Neuronal stem cell (in vitro differentiated cells): ENCODE data around the gene TIMP3.

ENCODE experiments used
- DNase-seq: peaks from one replicate; pipeline ENCODE4 v3.0.0-alpha.2; 2013; ENCODE audit warnings: low spot score
- H2AFZ ChIP-seq: one replicate; pipeline ENCODE4 v1.6.1; 2013; ENCODE audit warnings: mild to moderate bottlenecking, low read length, inconsistent platforms
- H2AK5ac ChIP-seq: 2 replicates; pipeline ENCODE4 v1.6.1; 2013; ENCODE audit warnings: low read depth, mild to moderate bottlenecking, inconsistent platforms, low read length, moderate library complexity, mixed read lengths
- H2BK120ac ChIP-seq: 2 replicates; pipeline ENCODE4 v1.6.1; 2013; ENCODE audit warnings: low read depth, mild to moderate bottlenecking, inconsistent platforms, low read length, moderate library complexity, mixed read lengths
- H2BK12ac ChIP-seq: one replicate; pipeline ENCODE4 v1.6.1; 2013; ENCODE audit warnings: low read length, inconsistent platforms
- H2BK15ac ChIP-seq: 2 replicates; pipeline ENCODE4 v1.6.1; 2013; ENCODE audit warnings: mild to moderate bottlenecking, low read length, inconsistent platforms, mixed read lengths
- H2BK5ac ChIP-seq: one replicate; pipeline ENCODE4 v1.6.1; 2013; ENCODE audit warnings: inconsistent platforms, mild to moderate bottlenecking, low read length, moderate library complexity
- H3K14ac ChIP-seq: one replicate; pipeline ENCODE4 v1.6.1; 2013; ENCODE audit warnings: low read length, inconsistent platforms
- H3K18ac ChIP-seq: 2 replicates; pipeline ENCODE4 v1.6.1; 2013; ENCODE audit warnings: low read length, inconsistent platforms
- H3K23ac ChIP-seq: 2 replicates; pipeline ENCODE4 v1.6.1; 2013; ENCODE audit warnings: low read depth, mild to moderate bottlenecking, mixed read lengths, low read length, inconsistent platforms; ENCODE audit not compliant: poor library complexity
- H3K27ac ChIP-seq: replicated peaks from 3 replicates; pipeline ENCODE4 v1.5.1; 2013; ENCODE audit warnings: low read length, inconsistent platforms
- H3K27me3 ChIP-seq, 3 experiments: 2 replicates each; pipeline ENCODE4 v1.6.1; 2013; ENCODE audit warnings: low read length in 3 of 3, mild to moderate bottlenecking in 2 of 3, inconsistent platforms in 1 of 3, low read depth in 1 of 3, mixed read lengths in 1 of 3, moderate library complexity in 1 of 3; ENCODE audit not compliant: control insufficient read depth in 3 of 3, insufficient read depth in 3 of 3
- H3K36me3 ChIP-seq, 2 donors: replicated peaks in 1 of 2; 2 replicates each; pipeline ENCODE4 v1.6.1; 2013; ENCODE audit warnings: low read length in 2 of 2; ENCODE audit not compliant: control insufficient read depth in 2 of 2, insufficient read depth in 2 of 2
- H3K4ac ChIP-seq: 2 replicates; pipeline ENCODE4 v1.6.1; 2013; ENCODE audit warnings: inconsistent platforms, mild to moderate bottlenecking, low read length, moderate library complexity
- H3K4me1 ChIP-seq, 2 donors: 1 replicate in 1 of 2; 2 replicates in 1 of 2; pipeline ENCODE4 v1.6.1; 2013; ENCODE audit warnings: low read length in 2 of 2, low read depth in 1 of 2; ENCODE audit not compliant: control insufficient read depth in 2 of 2, insufficient read depth in 1 of 2
- H3K4me2 ChIP-seq: one replicate; pipeline ENCODE4 v1.6.1; 2013; ENCODE audit warnings: mild to moderate bottlenecking, low read length, inconsistent platforms; ENCODE audit not compliant: insufficient read depth, poor library complexity, severe bottlenecking
- H3K4me3 ChIP-seq, 2 donors: 2 replicates each; pipeline ENCODE4 v1.5.1; 2013; ENCODE audit warnings: low read length in 2 of 2, mild to moderate bottlenecking in 2 of 2, inconsistent platforms in 1 of 2, moderate library complexity in 1 of 2
- H3K79me1 ChIP-seq: one replicate; pipeline ENCODE4 v1.6.1; 2013; ENCODE audit warnings: low read depth, mild to moderate bottlenecking, inconsistent platforms, low read length, moderate library complexity
- H3K9ac ChIP-seq: one replicate; pipeline ENCODE4 v1.6.1; 2013; ENCODE audit warnings: mild to moderate bottlenecking, low read depth, low read length, inconsistent platforms; ENCODE audit not compliant: poor library complexity
- H3K9me3 ChIP-seq, 2 donors: replicated peaks in 1 of 2; 2 replicates each; pipeline versions ENCODE3 to v1.6.1; 2013; ENCODE audit warnings: low read length in 2 of 2, mild to moderate bottlenecking in 2 of 2, inconsistent platforms in 1 of 2, low read depth in 1 of 2, mixed read lengths in 1 of 2, moderate library complexity in 1 of 2; ENCODE audit not compliant: control insufficient read depth in 2 of 2, insufficient read depth in 1 of 2
- H4K8ac ChIP-seq: one replicate; pipeline ENCODE4 v1.6.1; 2013; ENCODE audit warnings: low read depth, mild to moderate bottlenecking, inconsistent platforms, low read length, moderate library complexity
- H4K91ac ChIP-seq: one replicate; pipeline ENCODE4 v1.6.1; 2013; ENCODE audit warnings: low read length, low read depth, mild to moderate bottlenecking, inconsistent platforms; ENCODE audit not compliant: poor library complexity
- WGBS, 2 donors: extraction: QIAGEN DNeasy Blood & Tissue Kit; methylation state at CpG; one replicate each; pipeline ENCODE4 v1.1.7; 2013; ENCODE audit warnings: missing lambda C conversion rate in 2 of 2, mixed read lengths in 1 of 2; ENCODE audit not compliant: insufficient read length in 2 of 2, insufficient replicate concordance in 1 of 2; ENCODE audit errors: extremely low coverage in 2 of 2; 5-methylcytosine and 5-hydroxymethylcytosine counted together

Gene TIMP3

GRCh38 chr22:32802237-32802765 lies 796 bp downstream of the TIMP3 start:
- H3K4me1 ChIP-seq: peaks cover 0 to 31% of the 10 kb centered on the region in 2 donors
- H3K36me3 ChIP-seq: no peaks in the 10 kb centered on the region
- H3K79me1 ChIP-seq: no peaks in the 10 kb centered on the region
- peak overlapping the region; percentile 97 for H3K4me2 ChIP-seq
- H3K9ac ChIP-seq: peak overlapping the region; percentile 92
- peak overlapping the region; percentile 83 for H3K14ac ChIP-seq
- H3K4ac ChIP-seq: no peak overlapping the region
- no peaks in the 10 kb centered on the region for H3K9me3 ChIP-seq
- H3K27me3 ChIP-seq: peaks cover 0 to 62% (median 7%) of the 10 kb centered on the region in 3 experiments
- H3K18ac ChIP-seq: peak overlapping the region; percentile 86
- peak overlapping the region; percentile 31 to 92 for H3K4me3 ChIP-seq
- no peak overlapping the region for H2BK15ac ChIP-seq
- no peak overlapping the region for H2BK120ac ChIP-seq
- no peak overlapping the region for H4K8ac ChIP-seq
- H2AK5ac ChIP-seq: no peak overlapping the region
- DNase-seq: no peak
- H2AFZ ChIP-seq: peak overlapping the region; percentile 81
- no CpG with 5 or more reads among the region's 15 CpGs for WGBS, 2 donors
- peak overlapping the region; percentile 97 for H3K23ac ChIP-seq
- H4K91ac ChIP-seq: no peak overlapping the region
- no peak overlapping the region for H2BK5ac ChIP-seq
- H2BK12ac ChIP-seq: no peak overlapping the region
- no peak overlapping the region for H3K27ac ChIP-seq

- H2BK120ac ChIP-seq: no peak overlapping the region
- H2AK5ac ChIP-seq: peak overlapping the region; percentile 27
- H3K14ac ChIP-seq: peak overlapping the region; percentile 5
- no peak overlapping the region for H2BK15ac ChIP-seq
- H3K27ac ChIP-seq: no peak overlapping the region
- H3K9ac ChIP-seq: peak overlapping the region; percentile 73
- peak overlapping the region; percentile 84 for H3K18ac ChIP-seq
- no peak overlapping the region for H3K4ac ChIP-seq
- H3K4me1 ChIP-seq: peaks cover 0 to 31% of the 10 kb centered on the region in 2 donors
- DNase-seq: no peak
- H3K23ac ChIP-seq: no peak overlapping the region
- H4K91ac ChIP-seq: no peak overlapping the region
- H4K8ac ChIP-seq: no peak overlapping the region
- H2BK5ac ChIP-seq: peak overlapping the region; percentile 26
- no peaks in the 10 kb centered on the region for H3K36me3 ChIP-seq
- no peaks in the 10 kb centered on the region for H3K79me1 ChIP-seq
- H2BK12ac ChIP-seq: peak overlapping the region; percentile 77
- peak overlapping the region in 1 of 2 donors; percentile 92 for H3K4me3 ChIP-seq
- no peak overlapping the region for H2AFZ ChIP-seq
- peak overlapping the region; percentile 97 for H3K4me2 ChIP-seq
- H3K9me3 ChIP-seq: no peaks in the 10 kb centered on the region
- peaks cover 0 to 62% (median 7%) of the 10 kb centered on the region in 3 experiments for H3K27me3 ChIP-seq
- WGBS, 2 donors: no CpG with 5 or more reads among the region's 7 CpGs
These were observed 1.7 kb downstream of the TIMP3 start for GRCh38 chr22:32803020-32803737.

GRCh38 chr22:32803738-32804435 lies 2.4 kb downstream of the TIMP3 start:
- no peak overlapping the region for H3K27ac ChIP-seq

More at GRCh38 chr22:32803738-32804435, 2.4 kb downstream of the TIMP3 start:
- no peak for DNase-seq
- peak overlapping the region; percentile 27 for H2AK5ac ChIP-seq
- no peaks in the 10 kb centered on the region for H3K36me3 ChIP-seq
- H2BK120ac ChIP-seq: no peak overlapping the region
- H3K23ac ChIP-seq: no peak overlapping the region
- H3K4me3 ChIP-seq: peak overlapping the region in 1 of 2 donors; percentile 92
- peak overlapping the region; percentile 84 for H3K18ac ChIP-seq
- peaks cover 0 to 31% of the 10 kb centered on the region in 2 donors for H3K4me1 ChIP-seq
- peak overlapping the region; percentile 5 for H3K14ac ChIP-seq
- no CpG with 5 or more reads among the region's 13 CpGs for WGBS, 2 donors
- H4K91ac ChIP-seq: no peak overlapping the region
- no peak overlapping the region for H2BK5ac ChIP-seq
- H3K9ac ChIP-seq: no peak overlapping the region
- H3K27me3 ChIP-seq: peaks cover 0 to 62% (median 7%) of the 10 kb centered on the region in 3 experiments
- no peak overlapping the region for H3K4ac ChIP-seq
- H4K8ac ChIP-seq: no peak overlapping the region
- no peak overlapping the region for H2AFZ ChIP-seq
- no peak overlapping the region for H3K4me2 ChIP-seq
- H3K79me1 ChIP-seq: no peaks in the 10 kb centered on the region
- H2BK15ac ChIP-seq: no peak overlapping the region
- H3K9me3 ChIP-seq: no peaks in the 10 kb centered on the region
- peak overlapping the region; percentile 77 for H2BK12ac ChIP-seq
